ENCODE data around the gene DDX3Y. TPM values are rescaled to one million over a fixed set of nuclear protein-coding genes. Genes with fewer than 3 reads are reported as not detected.

DDX3Y gene
- total and polyA plus RNA-seq, 8 donors = under 0.01 to 42.0 (median 15.3) TPM; not detected in 1

GRCh38 chrY:12898604-12899003 lies 6.1 kb upstream of the DDX3Y start:
- TF ChIP-seq CTCF (IDR thresholded peaks at IDR 0.05) (no peak), POLR2AphosphoS5 (IDR thresholded peaks at IDR 0.05) (no peak), EP300 (IDR thresholded peaks at IDR 0.05) (no peak), POLR2A (IDR thresholded peaks at IDR 0.05) (no peak)
- Histone ChIP-seq H3K9me3 (no peaks in the 10 kb centered on the region), H3K27ac (no peak overlapping the region), H3K36me3 (no peaks in the 10 kb centered on the region), H3K27me3 (no peaks in the 10 kb centered on the region), H3K4me3 (no peak overlapping the region), H3K4me1 (no peaks in the 10 kb centered on the region)
- WGBS, 5 donors = 2 to 14% (median 3%) methylated on average over 2 of the region's 2 CpGs; no CpG with 5 or more reads in 2 of the 5 donors
- intact Hi-C loops (cut with DNase I; ENCODE audit: low total_unique reads) = no loop called here
- DNase-seq = no peak

GRCh38 chrY:12905517-12905872 lies 827 bp downstream of the DDX3Y start:
- Histone ChIP-seq H3K9me3 (no peaks in the 10 kb centered on the region), H3K27me3 (no peaks in the 10 kb centered on the region), H3K36me3 (no peaks in the 10 kb centered on the region), H3K4me3 (peak overlapping the region in 2 of 4 donors; percentile 57 to 66), H3K27ac (peak overlapping the region in 2 of 5 donors; percentile 96), H3K4me1 (peaks cover 0 to 24% (median 0%) of the 10 kb centered on the region in 4 donors)
- no peak for DNase-seq
- 0 to 2% (median 1%) methylated on average over 14 to 19 of the region's 19 CpGs; no CpG with 5 or more reads in 2 of the 5 donors for WGBS, 5 donors
- no peak for TF ChIP-seq POLR2A (IDR thresholded peaks at IDR 0.05)
- no peak for TF ChIP-seq CTCF (IDR thresholded peaks at IDR 0.05)
- no peak for TF ChIP-seq EP300 (IDR thresholded peaks at IDR 0.05)
- no peak for TF ChIP-seq POLR2AphosphoS5 (IDR thresholded peaks at IDR 0.05)
- intact Hi-C loops (cut with DNase I; ENCODE audit: low total_unique reads) = no loop called here

- intact Hi-C loops (cut with DNase I; ENCODE audit: low total_unique reads) = no loop called here
- H3K27me3 ChIP-seq = no peaks in the 10 kb centered on the region
- no peak for DNase-seq
- peak overlapping the region in 2 of 4 donors; percentile 57 to 66 for H3K4me3 ChIP-seq
- WGBS, 5 donors = 0 to 3% (median 0%) methylated on average over 15 of the region's 15 CpGs; no CpG with 5 or more reads in 2 of the 5 donors
- peaks cover 0 to 24% (median 0%) of the 10 kb centered on the region in 4 donors for H3K4me1 ChIP-seq
- peaks cover 0 to 4% (median 0%) of the 10 kb centered on the region in 4 donors for H3K36me3 ChIP-seq
- no peaks in the 10 kb centered on the region for H3K9me3 ChIP-seq
- TF ChIP-seq EP300 (IDR thresholded peaks at IDR 0.05) (no peak), POLR2AphosphoS5 (IDR thresholded peaks at IDR 0.05) (no peak), CTCF (IDR thresholded peaks at IDR 0.05) (no peak), POLR2A (IDR thresholded peaks at IDR 0.05) (no peak)
- H3K27ac ChIP-seq = peak overlapping the region in 2 of 5 donors; percentile 96
Measured at GRCh38 chrY:12905895-12906294, 1.2 kb downstream of the DDX3Y start.

GRCh38 chrY:12913541-12913940 lies 8.9 kb downstream of the DDX3Y start:
- TF ChIP-seq EP300 (IDR thresholded peaks at IDR 0.05) (no peak), POLR2AphosphoS5 (IDR thresholded peaks at IDR 0.05) (no peak), POLR2A (IDR thresholded peaks at IDR 0.05) (no peak), CTCF (IDR thresholded peaks at IDR 0.05) (no peak)
- Histone ChIP-seq H3K4me3 (no peak overlapping the region), H3K9me3 (no peaks in the 10 kb centered on the region), H3K4me1 (peaks cover 0 to 11% (median 0%) of the 10 kb centered on the region in 4 donors), H3K36me3 (peaks cover 0 to 77% (median 4%) of the 10 kb centered on the region in 4 donors), H3K27me3 (no peaks in the 10 kb centered on the region), H3K27ac (no peak overlapping the region)
- intact Hi-C loops (cut with DNase I; ENCODE audit: low total_unique reads) = no loop called here
- DNase-seq = no peak
- WGBS, 5 donors = 51 to 68% (median 56%) methylated on average over 4 of the region's 4 CpGs; no CpG with 5 or more reads in 2 of the 5 donors

Data from stomach (tissue), 9 donors.